22Rv1 (cell line): Measurements from ENCODE around the gene CMSS1.

ENCODE experiments used
- ZFX ChIP-seq: fragments of 450-650 bp; IDR thresholded peaks from 2 replicates; pipeline ENCODE4 v1.6.1; 2017; ENCODE audit warnings: antibody characterized with exemption, borderline replicate concordance
- TF ChIP-seq, protein P1 (sequence below): fragments of 450-650 bp; IDR thresholded peaks from 2 replicates; pipeline ENCODE4 v1.5.1; 2017; ENCODE audit warnings: mild to moderate bottlenecking

- TF ChIP-seq, protein P1, sequence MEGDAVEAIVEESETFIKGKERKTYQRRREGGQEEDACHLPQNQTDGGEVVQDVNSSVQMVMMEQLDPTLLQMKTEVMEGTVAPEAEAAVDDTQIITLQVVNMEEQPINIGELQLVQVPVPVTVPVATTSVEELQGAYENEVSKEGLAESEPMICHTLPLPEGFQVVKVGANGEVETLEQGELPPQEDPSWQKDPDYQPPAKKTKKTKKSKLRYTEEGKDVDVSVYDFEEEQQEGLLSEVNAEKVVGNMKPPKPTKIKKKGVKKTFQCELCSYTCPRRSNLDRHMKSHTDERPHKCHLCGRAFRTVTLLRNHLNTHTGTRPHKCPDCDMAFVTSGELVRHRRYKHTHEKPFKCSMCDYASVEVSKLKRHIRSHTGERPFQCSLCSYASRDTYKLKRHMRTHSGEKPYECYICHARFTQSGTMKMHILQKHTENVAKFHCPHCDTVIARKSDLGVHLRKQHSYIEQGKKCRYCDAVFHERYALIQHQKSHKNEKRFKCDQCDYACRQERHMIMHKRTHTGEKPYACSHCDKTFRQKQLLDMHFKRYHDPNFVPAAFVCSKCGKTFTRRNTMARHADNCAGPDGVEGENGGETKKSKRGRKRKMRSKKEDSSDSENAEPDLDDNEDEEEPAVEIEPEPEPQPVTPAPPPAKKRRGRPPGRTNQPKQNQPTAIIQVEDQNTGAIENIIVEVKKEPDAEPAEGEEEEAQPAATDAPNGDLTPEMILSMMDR = no peak
- TF ChIP-seq ZFX = no peak
Observed at GRCh38 chr3:100214574-100214964, 396.9 kb downstream of the CMSS1 start.
